CD4-positive, alpha-beta T cell (primary cell): ENCODE data around the gene POP7. TPM values are rescaled to one million over a fixed set of nuclear protein-coding genes. Genes with fewer than 3 reads are reported as not detected.
A peak's percentile ranks its signal among the peaks of the same experiment; 100 is the strongest.
"Not testable (repeated sequence)": the region's sequence is repeated elsewhere in the genome, so short reads cannot be mapped to it uniquely, and the experiment has no call there.

Experiments
- ATAC-seq: fragments of 200-7000 bp; cut with Tn5 transposase; one replicate; pipeline ENCODE4 v1.10.0; 2022; ENCODE audit warnings: mild to moderate bottlenecking; ENCODE audit not compliant: poor library complexity
- CTCF ChIA-PET: fragments of 350-600 bp; sonication (Branson Sonifier 250); formaldehyde crosslinking; loops from one replicate; lab custom pipeline; 2021; ENCODE audit warnings: antibody characterized with exemption, inconsistent platforms; lab: Charles Lee
- POLR2A ChIA-PET: fragments of 350-600 bp; sonication (Branson Sonifier 250); formaldehyde crosslinking; loops from one replicate; lab custom pipeline; 2021; ENCODE audit warnings: antibody characterized with exemption, inconsistent platforms; lab: Charles Lee
- DNase-seq, 14 experiments: peaks; one replicate each; pipeline ENCODE4 v3.0.0-alpha.2; 2013 to 2020; ENCODE audit warnings: mixed read lengths in 2 of 14
- H3K27ac ChIP-seq, 2 donors: one replicate each; pipeline versions ENCODE4 v1.5.1 to v1.7.0; 2013; ENCODE audit warnings: low read length in 2 of 2, low read depth in 1 of 2, mild to moderate bottlenecking in 1 of 2
- H3K27me3 ChIP-seq, 2 experiments: 1 replicate in 1 of 2; 2 replicates in 1 of 2; pipeline versions ENCODE4 v1.6.1 to v1.7.0; 2013; ENCODE audit warnings: low read length in 2 of 2, control low read depth in 1 of 2, mild to moderate bottlenecking in 1 of 2, moderate library complexity in 1 of 2; ENCODE audit not compliant: insufficient read depth in 2 of 2, control insufficient read depth in 1 of 2
- H3K36me3 ChIP-seq: one replicate; pipeline ENCODE4 v1.6.1; 2013; ENCODE audit warnings: low read length, control low read depth; ENCODE audit not compliant: insufficient read depth
- H3K4me1 ChIP-seq: one replicate; pipeline ENCODE4 v1.6.1; 2013; ENCODE audit warnings: low read length, control low read depth; ENCODE audit not compliant: insufficient read depth
- H3K4me3 ChIP-seq: one replicate; pipeline ENCODE4 v1.5.1; 2013; ENCODE audit warnings: mild to moderate bottlenecking, low read length, moderate library complexity
- H3K9me3 ChIP-seq, 2 experiments: 1 replicate in 1 of 2; 2 replicates in 1 of 2; pipeline versions ENCODE4 v1.6.1 to v1.7.0; 2013; ENCODE audit warnings: low read length in 2 of 2, mild to moderate bottlenecking in 2 of 2, control low read depth in 1 of 2, moderate library complexity in 1 of 2; ENCODE audit not compliant: control insufficient read depth in 1 of 2, insufficient read depth in 1 of 2
- H3K27ac Mint-ChIP-seq: one replicate; pipeline ENCODE4 v1.8.0; 2020; ENCODE audit warnings: mixed read lengths
- H3K27me3 Mint-ChIP-seq: one replicate; pipeline ENCODE4 v1.8.0; 2021; ENCODE audit warnings: mixed read lengths
- H3K36me3 Mint-ChIP-seq: one replicate; pipeline ENCODE4 v1.8.0; 2021; ENCODE audit warnings: low read depth, mixed read lengths
- H3K4me1 Mint-ChIP-seq: one replicate; pipeline ENCODE4 v1.8.0; 2021; ENCODE audit warnings: low read depth, mixed read lengths
- H3K4me3 Mint-ChIP-seq: one replicate; pipeline ENCODE4 v1.8.0; 2020; ENCODE audit warnings: mild to moderate bottlenecking, mixed read lengths
- H3K9me3 Mint-ChIP-seq: one replicate; pipeline ENCODE4 v1.8.0; 2020; ENCODE audit warnings: mixed read lengths
- intact Hi-C, 2 experiments: fragments of 100-400 bp; cut with DNase I in 1 of 2; cut with micrococcal nuclease in 1 of 2; formaldehyde crosslinking; loops; one replicate each; pipeline versions ENCODE4 v1.15.1 to v1.9.0; 2023 to 2025; cut with DNase I, micrococcal nuclease
- total RNA-seq, 174 experiments: library from RNA in 2 of 174; stranded (reverse) in 2 of 174; gene quantifications; one replicate each; pipeline ENCODE4 v1.2.3 and lab custom pipeline; 2021 to 2026
- TF ChIP-seq, protein P1 (sequence below): fragments of 200-600 bp; IDR thresholded peaks from one replicate; pipeline ENCODE4 v1.8.0; 2022; ENCODE audit warnings: antibody characterized with exemption, mild to moderate bottlenecking

Gene POP7
- total RNA-seq, 2 experiments from 2014 or later: 7.4 to 7.5 TPM

DNA sequence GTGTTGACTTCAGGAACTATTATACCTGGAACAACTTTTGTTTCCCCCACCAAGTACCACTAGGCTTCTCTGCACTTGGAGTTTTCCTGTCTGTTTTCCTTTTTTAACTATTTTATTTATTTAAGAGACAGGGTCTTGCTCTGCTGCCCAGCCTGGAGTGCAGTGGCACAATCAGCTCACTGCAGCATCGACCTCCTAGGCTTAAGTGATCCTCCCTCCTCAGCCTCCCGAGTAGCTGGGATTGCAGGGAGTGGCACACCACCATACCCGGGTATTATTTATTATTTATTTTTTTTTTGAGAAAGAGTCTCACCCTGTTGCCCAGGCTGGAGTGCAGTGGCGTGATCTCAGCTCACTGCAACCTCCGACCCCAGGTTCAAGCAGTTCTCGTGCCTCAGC lies 9.8 kb upstream of the POP7 start:
- intact Hi-C loops: no loop called here
- H3K4me3 Mint-ChIP-seq: peak overlapping the region; percentile 62

GRCh38 chr7:100699018-100699417 lies 6.9 kb upstream of the POP7 start:
- Mint-ChIP-seq H3K27me3 (no peaks in the 10 kb centered on the region), H3K4me1 (peaks cover 5% of the 10 kb centered on the region), H3K9me3 (no peaks in the 10 kb centered on the region), H3K36me3 (no peaks in the 10 kb centered on the region), H3K27ac (no peak overlapping the region), H3K4me3 (peak overlapping the region; percentile 40)
- POLR2A ChIA-PET: interaction anchor here (0.7 to 0.9 kb wide), 2 partner anchors 22 to 113 kb away, joined by 3 read pairs; partner anchors contain the start of genes FBXO24 and LRCH4
- no peak overlapping the region for H3K4me3 ChIP-seq
- H3K27ac ChIP-seq: no peak overlapping the region
- TF ChIP-seq, protein P1, sequence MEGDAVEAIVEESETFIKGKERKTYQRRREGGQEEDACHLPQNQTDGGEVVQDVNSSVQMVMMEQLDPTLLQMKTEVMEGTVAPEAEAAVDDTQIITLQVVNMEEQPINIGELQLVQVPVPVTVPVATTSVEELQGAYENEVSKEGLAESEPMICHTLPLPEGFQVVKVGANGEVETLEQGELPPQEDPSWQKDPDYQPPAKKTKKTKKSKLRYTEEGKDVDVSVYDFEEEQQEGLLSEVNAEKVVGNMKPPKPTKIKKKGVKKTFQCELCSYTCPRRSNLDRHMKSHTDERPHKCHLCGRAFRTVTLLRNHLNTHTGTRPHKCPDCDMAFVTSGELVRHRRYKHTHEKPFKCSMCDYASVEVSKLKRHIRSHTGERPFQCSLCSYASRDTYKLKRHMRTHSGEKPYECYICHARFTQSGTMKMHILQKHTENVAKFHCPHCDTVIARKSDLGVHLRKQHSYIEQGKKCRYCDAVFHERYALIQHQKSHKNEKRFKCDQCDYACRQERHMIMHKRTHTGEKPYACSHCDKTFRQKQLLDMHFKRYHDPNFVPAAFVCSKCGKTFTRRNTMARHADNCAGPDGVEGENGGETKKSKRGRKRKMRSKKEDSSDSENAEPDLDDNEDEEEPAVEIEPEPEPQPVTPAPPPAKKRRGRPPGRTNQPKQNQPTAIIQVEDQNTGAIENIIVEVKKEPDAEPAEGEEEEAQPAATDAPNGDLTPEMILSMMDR: no peak
- intact Hi-C loops: no loop called here
- H3K36me3 ChIP-seq: no peaks in the 10 kb centered on the region
- H3K4me1 ChIP-seq: peaks cover 11% of the 10 kb centered on the region
- CTCF ChIA-PET: no interaction called here
- peaks cover 0 to 2% of the 10 kb centered on the region in 2 experiments for H3K27me3 ChIP-seq
- DNase-seq: no peak
- H3K9me3 ChIP-seq: no peaks in the 10 kb centered on the region
- no peak for ATAC-seq

More for the DNA sequence above, 9.8 kb upstream of the POP7 start:
- CTCF ChIA-PET: interaction anchor here (0.5 to 6.6 kb wide), 2 partner anchors 9 to 242 kb away, joined by 3 to 59 read pairs; partner anchors contain the start of gene POP7
- no peak overlapping the region for H3K4me3 ChIP-seq
- no peak for ATAC-seq
- peaks cover 35% of the 10 kb centered on the region for H3K4me1 ChIP-seq
- no peak for DNase-seq
- TF ChIP-seq, protein P1: no peak
- H3K36me3 ChIP-seq: peaks cover under 1% of the 10 kb centered on the region
- no peaks in the 10 kb centered on the region for H3K9me3 Mint-ChIP-seq
- no peaks in the 10 kb centered on the region for H3K27me3 Mint-ChIP-seq
- POLR2A ChIA-PET: interaction anchor here (0.8 to 3.7 kb wide), 2 partner anchors 9 to 23 kb away, joined by 4 to 27 read pairs; partner anchors contain the start of gene POP7
- no peak overlapping the region for H3K27ac ChIP-seq
- peaks cover 0 to 2% of the 10 kb centered on the region in 2 experiments for H3K27me3 ChIP-seq
- H3K36me3 Mint-ChIP-seq: peaks cover 12% of the 10 kb centered on the region
- H3K4me1 Mint-ChIP-seq: peaks cover 27% of the 10 kb centered on the region
- peak overlapping the region; percentile 72 for H3K27ac Mint-ChIP-seq
- H3K9me3 ChIP-seq: no peaks in the 10 kb centered on the region

- ATAC-seq, H3K27me3 ChIP-seq, H3K4me1 Mint-ChIP-seq, H3K36me3 ChIP-seq, H3K27me3 Mint-ChIP-seq, H3K36me3 Mint-ChIP-seq, CTCF ChIA-PET, H3K27ac ChIP-seq, H3K9me3 ChIP-seq, DNase-seq, H3K9me3 Mint-ChIP-seq, H3K4me3 Mint-ChIP-seq, H3K4me3 ChIP-seq, H3K27ac Mint-ChIP-seq: not testable (repeated sequence)
- H3K4me1 ChIP-seq: peaks cover 10% of the 10 kb centered on the region
- POLR2A ChIA-PET: interaction anchor here (1.2 kb wide), 1 partner anchor 10 kb away, joined by 3 read pairs; no protein-coding TSS in a partner anchor
- intact Hi-C loops: loop anchor here in 1 of 2 experiments (10.0 kb wide), 1 partner anchor 384 kb away; the partner anchor contains the start of gene TRIM56
These were observed 4.8 kb upstream of the POP7 start for GRCh38 chr7:100701089-100701488.
